AG10803 (cell line): ENCODE results near the gene NCKAP5.

Experiments used
- DNase-seq: peaks from one replicate; pipeline ENCODE4 v3.0.0; 2010; ENCODE audit warnings: low read depth
- H3K4me3 ChIP-seq: 2 replicates; pipeline ENCODE4 v1.5.1; 2011; ENCODE audit warnings: mild to moderate bottlenecking, low read length, control low read depth
- TF ChIP-seq, protein P1 (sequence below): conservative IDR thresholded peaks from 2 replicates; pipeline ENCODE4 v1.5.1; 2011; ENCODE audit warnings: mild to moderate bottlenecking, low read length, control low read depth, inconsistent platforms

The NCKAP5 gene

DNA sequence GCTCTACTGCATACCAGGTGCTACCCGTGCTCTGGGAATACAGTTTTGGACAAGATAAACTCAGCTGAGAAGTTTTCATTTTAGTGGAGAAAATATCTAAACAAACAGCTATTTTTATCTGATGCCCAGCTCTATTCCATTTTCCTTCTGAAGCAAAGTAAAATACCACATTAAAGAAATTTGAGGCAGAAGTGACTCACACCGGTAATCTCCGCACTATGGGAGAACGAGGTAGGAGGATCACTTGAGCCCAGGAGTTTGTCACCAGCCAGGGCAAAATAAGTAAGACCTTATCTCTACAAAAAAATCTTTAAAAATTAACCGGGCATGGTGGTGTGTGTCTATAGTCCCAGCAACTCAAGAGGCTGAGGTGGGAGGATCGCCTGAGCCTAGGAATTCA lies 482.1 kb downstream of the NCKAP5 start:
- TF ChIP-seq, protein P1, sequence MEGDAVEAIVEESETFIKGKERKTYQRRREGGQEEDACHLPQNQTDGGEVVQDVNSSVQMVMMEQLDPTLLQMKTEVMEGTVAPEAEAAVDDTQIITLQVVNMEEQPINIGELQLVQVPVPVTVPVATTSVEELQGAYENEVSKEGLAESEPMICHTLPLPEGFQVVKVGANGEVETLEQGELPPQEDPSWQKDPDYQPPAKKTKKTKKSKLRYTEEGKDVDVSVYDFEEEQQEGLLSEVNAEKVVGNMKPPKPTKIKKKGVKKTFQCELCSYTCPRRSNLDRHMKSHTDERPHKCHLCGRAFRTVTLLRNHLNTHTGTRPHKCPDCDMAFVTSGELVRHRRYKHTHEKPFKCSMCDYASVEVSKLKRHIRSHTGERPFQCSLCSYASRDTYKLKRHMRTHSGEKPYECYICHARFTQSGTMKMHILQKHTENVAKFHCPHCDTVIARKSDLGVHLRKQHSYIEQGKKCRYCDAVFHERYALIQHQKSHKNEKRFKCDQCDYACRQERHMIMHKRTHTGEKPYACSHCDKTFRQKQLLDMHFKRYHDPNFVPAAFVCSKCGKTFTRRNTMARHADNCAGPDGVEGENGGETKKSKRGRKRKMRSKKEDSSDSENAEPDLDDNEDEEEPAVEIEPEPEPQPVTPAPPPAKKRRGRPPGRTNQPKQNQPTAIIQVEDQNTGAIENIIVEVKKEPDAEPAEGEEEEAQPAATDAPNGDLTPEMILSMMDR: no peak
- H3K4me3 ChIP-seq: no peak overlapping the region
- DNase-seq: no peak

DNA sequence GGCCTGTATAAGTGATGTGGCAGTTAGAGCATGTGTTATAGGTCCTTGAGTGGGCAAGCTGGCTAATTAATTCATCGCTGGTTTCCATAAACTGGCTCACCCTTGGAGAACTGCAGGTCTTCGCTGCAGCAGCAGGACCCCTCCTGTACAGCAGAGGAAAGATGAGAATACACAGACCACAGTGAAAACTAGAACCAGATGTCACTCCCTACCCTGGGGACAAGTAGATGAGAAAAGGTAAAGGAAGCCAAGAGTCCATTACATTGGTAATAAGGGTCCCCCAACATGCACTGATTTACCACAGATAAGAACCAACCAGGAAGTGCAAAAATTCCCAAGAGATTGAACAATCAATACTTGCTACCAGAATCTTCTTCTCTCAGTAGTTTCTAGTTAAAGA lies 482.6 kb downstream of the NCKAP5 start:
- no peak overlapping the region for H3K4me3 ChIP-seq
- no peak for DNase-seq
- TF ChIP-seq, protein P1: no peak

DNA sequence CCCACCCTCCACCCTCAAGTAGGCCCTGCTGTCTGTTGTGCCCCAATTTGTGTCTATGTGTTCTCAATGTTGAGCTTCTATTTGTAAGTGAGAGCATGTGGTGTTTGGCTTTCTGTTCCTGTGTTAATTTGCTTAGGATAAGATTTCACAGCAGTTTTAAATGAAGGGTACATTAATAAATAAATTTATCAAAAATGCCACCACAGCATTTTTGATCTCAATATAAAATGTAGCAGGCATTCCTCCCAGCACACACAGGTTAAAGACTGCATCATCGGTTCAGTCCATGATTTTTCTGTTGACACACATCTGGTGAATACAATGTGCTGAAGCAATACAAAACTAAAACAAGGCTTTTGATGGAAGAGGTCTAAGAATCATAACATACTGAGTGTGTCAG lies 486.2 kb downstream of the NCKAP5 start:
- H3K4me3 ChIP-seq: no peak overlapping the region
- TF ChIP-seq, protein P1: no peak
- no peak for DNase-seq

DNA sequence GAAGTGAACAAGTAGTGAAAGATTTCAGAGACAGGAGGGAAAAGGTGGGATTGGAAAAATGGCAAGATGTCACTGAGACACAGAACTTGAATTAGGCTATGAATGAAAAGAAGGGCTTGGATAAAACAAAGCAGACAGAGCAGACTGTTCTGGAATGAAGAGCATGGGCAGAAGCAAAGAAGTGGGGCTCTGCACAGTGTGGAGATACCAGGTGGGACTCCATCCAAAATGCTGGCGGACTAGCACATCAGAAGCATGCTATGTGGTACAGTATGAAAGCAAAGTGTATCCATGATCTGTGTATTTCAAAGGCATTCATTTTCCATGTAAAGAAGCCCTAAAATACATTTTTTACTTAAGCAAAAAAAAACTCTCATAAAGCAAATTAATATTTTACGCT lies 487.4 kb downstream of the NCKAP5 start:
- DNase-seq: no peak
- TF ChIP-seq, protein P1: no peak
- H3K4me3 ChIP-seq: no peak overlapping the region

DNA sequence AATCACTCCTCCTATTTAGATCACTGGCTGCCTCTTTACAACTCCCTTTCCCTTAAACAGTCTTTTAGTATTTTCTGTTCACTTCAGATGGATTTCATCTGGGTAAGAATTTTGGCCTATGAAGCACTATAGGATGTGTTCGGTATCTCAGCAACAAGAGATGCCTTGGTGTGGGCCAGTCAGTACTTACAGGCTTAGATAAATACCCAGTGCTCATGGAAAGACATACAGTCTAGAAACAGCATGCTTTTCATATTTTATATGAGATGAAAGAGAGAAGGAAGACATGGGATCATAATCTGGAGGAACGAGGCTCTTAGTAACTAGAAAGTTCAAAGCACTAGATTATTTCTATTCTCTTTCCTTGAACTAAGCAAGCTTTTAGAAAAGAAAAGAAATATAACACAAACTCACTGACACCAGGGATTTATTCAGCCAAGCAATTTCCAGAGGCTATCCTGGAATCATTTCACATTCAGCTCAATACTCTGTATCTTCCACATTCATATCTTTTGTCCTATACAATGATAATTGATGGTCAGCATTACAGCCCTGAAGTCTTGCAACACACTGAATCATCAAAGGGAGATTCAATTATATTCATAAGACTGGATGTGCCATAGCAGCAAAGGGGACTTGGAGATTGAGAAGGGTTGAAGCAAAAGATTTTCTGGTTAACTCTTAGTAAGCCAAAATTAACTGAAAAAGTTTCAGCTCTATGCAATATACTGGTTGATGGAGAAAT lies 489.4 kb downstream of the NCKAP5 start:
- no peak for DNase-seq
- no peak overlapping the region for H3K4me3 ChIP-seq
- TF ChIP-seq, protein P1: no peak

DNA sequence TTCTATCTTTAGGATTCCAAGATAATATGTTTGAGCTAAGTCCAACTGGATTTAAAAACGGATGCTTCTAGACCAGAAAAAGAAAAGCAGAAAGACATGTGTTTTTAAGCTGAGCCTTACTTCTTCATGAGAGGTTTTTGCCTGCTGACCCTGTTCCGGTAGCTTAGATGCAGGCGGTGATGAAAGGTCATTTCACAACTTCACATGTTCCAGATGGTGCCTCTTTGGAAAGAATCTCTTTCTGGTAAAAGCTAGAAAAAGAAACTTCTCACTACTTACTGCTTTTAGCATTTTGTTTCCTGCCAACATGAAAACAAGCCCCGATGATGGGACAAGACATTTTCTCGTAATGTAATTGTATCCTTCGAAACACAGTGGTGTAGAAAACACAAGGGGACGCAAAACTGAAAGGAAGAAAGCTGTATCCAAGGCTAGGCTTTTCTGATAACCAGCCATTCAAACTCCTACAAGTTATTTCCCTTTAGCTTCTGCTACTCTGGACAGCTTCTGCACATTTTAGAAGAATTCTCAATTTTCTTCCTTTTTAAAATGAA lies 490.9 kb downstream of the NCKAP5 start:
- TF ChIP-seq, protein P1: no peak
- H3K4me3 ChIP-seq: no peak overlapping the region
- peak; percentile 43 for DNase-seq
